GM12874 (cell line): ENCODE data around the gene MAFB.

Experiments
- TF ChIP-seq, protein P1 (sequence below): IDR thresholded peaks from 2 replicates; pipeline ENCODE4 v1.5.1; 2011; ENCODE audit warnings: low read depth, mild to moderate bottlenecking, control low read depth, low read length, moderate library complexity; ENCODE audit not compliant: insufficient read depth

The MAFB gene

DNA sequence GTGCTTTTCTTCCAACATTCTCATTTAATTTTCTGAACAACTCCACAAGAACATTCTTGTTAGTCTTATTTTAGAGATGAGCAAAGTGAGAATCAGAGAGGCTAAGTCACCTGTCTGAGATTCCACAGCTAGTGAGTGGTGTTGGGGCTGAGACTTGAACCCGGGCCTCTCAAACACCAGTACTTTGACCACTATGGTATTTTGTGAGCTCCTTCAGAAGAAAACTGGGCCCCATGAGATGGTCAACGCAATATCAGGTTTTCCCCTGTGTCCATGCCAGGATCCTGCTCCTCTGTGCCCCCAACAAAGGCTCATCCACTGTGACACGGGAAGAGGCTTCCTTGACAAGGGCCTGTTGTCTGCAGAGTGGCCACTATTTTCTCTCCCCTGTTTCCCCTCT is 51.9 kb downstream of the MAFB start:
- TF ChIP-seq, protein P1, sequence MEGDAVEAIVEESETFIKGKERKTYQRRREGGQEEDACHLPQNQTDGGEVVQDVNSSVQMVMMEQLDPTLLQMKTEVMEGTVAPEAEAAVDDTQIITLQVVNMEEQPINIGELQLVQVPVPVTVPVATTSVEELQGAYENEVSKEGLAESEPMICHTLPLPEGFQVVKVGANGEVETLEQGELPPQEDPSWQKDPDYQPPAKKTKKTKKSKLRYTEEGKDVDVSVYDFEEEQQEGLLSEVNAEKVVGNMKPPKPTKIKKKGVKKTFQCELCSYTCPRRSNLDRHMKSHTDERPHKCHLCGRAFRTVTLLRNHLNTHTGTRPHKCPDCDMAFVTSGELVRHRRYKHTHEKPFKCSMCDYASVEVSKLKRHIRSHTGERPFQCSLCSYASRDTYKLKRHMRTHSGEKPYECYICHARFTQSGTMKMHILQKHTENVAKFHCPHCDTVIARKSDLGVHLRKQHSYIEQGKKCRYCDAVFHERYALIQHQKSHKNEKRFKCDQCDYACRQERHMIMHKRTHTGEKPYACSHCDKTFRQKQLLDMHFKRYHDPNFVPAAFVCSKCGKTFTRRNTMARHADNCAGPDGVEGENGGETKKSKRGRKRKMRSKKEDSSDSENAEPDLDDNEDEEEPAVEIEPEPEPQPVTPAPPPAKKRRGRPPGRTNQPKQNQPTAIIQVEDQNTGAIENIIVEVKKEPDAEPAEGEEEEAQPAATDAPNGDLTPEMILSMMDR: no peak

DNA sequence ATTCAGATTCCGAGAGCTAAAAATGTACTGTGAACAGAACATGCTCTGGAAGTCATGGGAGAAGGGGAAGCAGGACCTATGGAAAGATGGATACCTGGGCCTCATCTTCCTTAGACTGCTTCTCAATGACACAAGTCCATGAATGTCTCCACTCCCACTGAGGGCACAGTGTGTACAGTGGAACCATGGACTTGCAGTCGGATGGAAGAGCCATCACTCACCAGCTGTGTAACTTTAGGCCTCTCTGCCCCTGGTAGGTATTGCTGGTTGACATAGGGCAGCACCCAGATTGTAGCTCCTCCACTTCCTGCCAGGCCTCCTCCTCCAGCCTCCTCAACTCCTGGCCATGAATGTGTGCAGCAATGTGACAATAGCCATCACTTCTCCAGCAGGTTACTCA is 52.5 kb downstream of the MAFB start:
- TF ChIP-seq, protein P1: no peak

DNA sequence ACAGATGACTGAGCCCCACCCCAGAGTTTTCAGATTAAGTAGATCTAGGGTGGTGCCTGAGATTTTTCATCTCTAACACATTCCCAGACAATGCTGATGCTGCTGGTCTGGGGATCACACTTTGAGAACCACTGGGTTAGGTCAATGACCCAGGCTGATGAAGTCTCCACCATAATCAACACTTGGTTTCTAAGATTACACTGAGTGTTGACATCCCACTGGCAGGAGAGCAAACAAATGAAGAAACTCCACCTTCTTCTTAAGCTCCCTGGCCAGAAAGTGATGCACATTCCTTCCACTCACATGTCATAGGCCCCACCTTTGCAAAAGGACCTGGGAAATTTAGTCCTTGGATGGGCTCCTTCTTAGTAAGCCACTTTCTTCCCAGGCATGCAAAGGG is 53.1 kb downstream of the MAFB start:
- TF ChIP-seq, protein P1: no peak
